ENCODE data around the gene FBXO10. TPM values are rescaled to one million over a fixed set of nuclear protein-coding genes. Genes with fewer than 3 reads are reported as not detected.

The FBXO10 gene
- total RNA-seq: 27.7 and 28.6 TPM in 2 replicates

DNA sequence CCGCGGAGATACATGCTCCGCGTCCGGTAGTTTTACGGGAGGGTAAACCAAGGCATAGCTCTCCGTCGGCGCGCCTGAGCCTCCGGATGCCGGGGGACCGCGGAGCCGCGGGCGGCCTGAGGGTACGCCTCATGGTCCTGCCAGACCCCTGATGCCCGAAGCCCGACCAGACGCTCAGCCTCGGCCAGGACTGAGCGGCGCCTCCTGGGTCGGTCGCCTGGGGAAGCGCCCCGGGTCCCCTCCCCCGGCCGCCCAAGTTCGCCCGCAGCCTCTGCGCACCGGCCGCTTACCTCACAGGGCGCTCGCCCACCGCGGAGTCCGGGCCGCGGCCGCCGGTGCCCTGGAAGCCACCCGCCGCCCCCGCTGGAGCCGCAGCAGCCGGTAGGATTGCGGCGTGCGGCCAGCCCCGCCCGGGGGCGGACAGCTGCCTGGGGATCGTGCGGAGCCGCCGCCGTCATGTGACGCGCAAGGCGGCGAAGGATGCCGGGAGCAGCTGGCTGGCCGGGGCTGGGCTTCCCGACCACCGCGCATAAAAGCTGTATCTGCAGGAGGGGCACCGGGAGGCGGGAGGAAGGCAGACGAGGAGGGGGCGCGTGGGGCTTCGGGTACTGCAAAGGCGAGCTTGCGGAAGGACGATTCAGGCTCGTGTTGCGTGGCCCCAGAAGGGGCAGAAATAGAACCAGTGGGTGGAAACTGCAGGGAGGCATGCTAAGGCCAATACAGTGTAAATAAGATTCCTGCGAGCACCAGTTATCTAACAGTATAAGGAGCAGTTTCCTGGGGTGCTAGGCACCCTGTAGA is at the start of gene FBXO10:
Gene FBXO10 (minus strand): TSS at position 460 of the 801 bp plus-strand sequence. CDS start 34,612 bp downstream, outside the sequence.
- Histone ChIP-seq H3K27me3 (ENCODE audit: insufficient read depth, low read length) (no peaks in the 10 kb centered on the region), H3K4me1 (ENCODE audit: insufficient read depth, low read length) (peaks cover 25% of the 10 kb centered on the region), H3K4me2 (ENCODE audit: insufficient read depth, low read length) (peak within 1 kb of the TSS; percentile 90), H3K9me3 (ENCODE audit: low read depth, low read length) (no peaks in the 10 kb centered on the region), H3K27ac (ENCODE audit: low read depth, low read length) (peak within 1 kb of the TSS; percentile 81), H4K20me1 (ENCODE audit: insufficient read depth, low read length) (peaks cover 8% of the 10 kb centered on the region), H3K79me2 (ENCODE audit: insufficient read depth, low read length) (peaks cover 44% of the 10 kb centered on the region), H2AFZ (ENCODE audit: low read length) (peak within 1 kb of the TSS; percentile 78), H3K36me3 (ENCODE audit: insufficient read depth, low read length) (peaks cover 6% of the 10 kb centered on the region), H3K4me3 (ENCODE audit: insufficient read depth, low read length) (peak within 1 kb of the TSS; percentile 80)
- DNase-seq (ENCODE audit: insufficient read length, low spot score, missing footprints): peak; percentile 94
- TF ChIP-seq CTCF (IDR thresholded peaks at IDR 0.05; ENCODE audit: extremely low read depth, low read depth, low read length): no peak

DNA sequence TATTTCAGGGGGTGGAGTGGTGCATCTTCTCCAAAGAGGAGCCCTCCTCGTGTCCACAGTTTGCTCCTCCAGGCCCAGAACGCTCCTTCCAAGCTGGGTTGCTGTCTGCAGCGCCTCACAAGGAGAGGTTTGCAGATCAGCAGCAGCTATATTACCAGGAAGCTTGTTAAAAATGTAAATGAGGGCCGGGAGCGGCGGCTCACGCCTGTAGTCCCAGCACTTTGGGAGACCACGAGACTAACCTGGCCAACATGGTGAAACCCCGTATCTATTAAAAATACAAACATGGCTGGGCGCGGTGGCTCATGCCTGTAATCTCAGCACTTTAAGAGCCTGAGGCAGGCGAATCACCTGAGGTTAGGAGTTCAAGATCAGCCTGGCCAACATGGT is 49.6 kb upstream of the FBXO10 start:
- Histone ChIP-seq H3K27me3 (ENCODE audit: insufficient read depth, low read length) (peaks cover 10% of the 10 kb centered on the region), H4K20me1 (ENCODE audit: insufficient read depth, low read length) (no peaks in the 10 kb centered on the region), H3K4me1 (ENCODE audit: insufficient read depth, low read length) (no peaks in the 10 kb centered on the region), H3K9me3 (ENCODE audit: low read depth, low read length) (no peaks in the 10 kb centered on the region), H3K27ac (ENCODE audit: low read depth, low read length) (no peak overlapping the region), H2AFZ (ENCODE audit: low read length) (no peak overlapping the region), H3K4me3 (ENCODE audit: insufficient read depth, low read length) (no peak overlapping the region), H3K4me2 (ENCODE audit: insufficient read depth, low read length) (no peak overlapping the region), H3K79me2 (ENCODE audit: insufficient read depth, low read length) (no peaks in the 10 kb centered on the region), H3K36me3 (ENCODE audit: insufficient read depth, low read length) (no peaks in the 10 kb centered on the region)
- no peak for TF ChIP-seq CTCF (IDR thresholded peaks at IDR 0.05; ENCODE audit: extremely low read depth, low read depth, low read length)
- DNase-seq (ENCODE audit: insufficient read length, low spot score, missing footprints): no peak

GRCh38 chr9:37625036-37625757 is 49.0 kb upstream of the FBXO10 start:
- H4K20me1 ChIP-seq (ENCODE audit: insufficient read depth, low read length): no peaks in the 10 kb centered on the region
- H3K9me3 ChIP-seq (ENCODE audit: low read depth, low read length): no peaks in the 10 kb centered on the region
- H3K36me3 ChIP-seq (ENCODE audit: insufficient read depth, low read length): no peaks in the 10 kb centered on the region
- H3K4me3 ChIP-seq (ENCODE audit: insufficient read depth, low read length): no peak overlapping the region
- DNase-seq (ENCODE audit: insufficient read length, low spot score, missing footprints): no peak
- H3K27ac ChIP-seq (ENCODE audit: low read depth, low read length): no peak overlapping the region
- H3K27me3 ChIP-seq (ENCODE audit: insufficient read depth, low read length): peaks cover 10% of the 10 kb centered on the region
- TF ChIP-seq CTCF (IDR thresholded peaks at IDR 0.05; ENCODE audit: extremely low read depth, low read depth, low read length): no peak
- no peaks in the 10 kb centered on the region for H3K79me2 ChIP-seq (ENCODE audit: insufficient read depth, low read length)
- no peak overlapping the region for H3K4me2 ChIP-seq (ENCODE audit: insufficient read depth, low read length)
- no peaks in the 10 kb centered on the region for H3K4me1 ChIP-seq (ENCODE audit: insufficient read depth, low read length)
- H2AFZ ChIP-seq (ENCODE audit: low read length): no peak overlapping the region

GRCh38 chr9:37624073-37624472 is 47.9 kb upstream of the FBXO10 start:
- DNase-seq (ENCODE audit: insufficient read length, low spot score, missing footprints): no peak
- H3K4me2 ChIP-seq (ENCODE audit: insufficient read depth, low read length): no peak overlapping the region
- H2AFZ ChIP-seq (ENCODE audit: low read length): no peak overlapping the region
- H4K20me1 ChIP-seq (ENCODE audit: insufficient read depth, low read length): no peaks in the 10 kb centered on the region
- no peak overlapping the region for H3K4me3 ChIP-seq (ENCODE audit: insufficient read depth, low read length)
- no peaks in the 10 kb centered on the region for H3K79me2 ChIP-seq (ENCODE audit: insufficient read depth, low read length)
- peaks cover 10% of the 10 kb centered on the region for H3K27me3 ChIP-seq (ENCODE audit: insufficient read depth, low read length)
- no peaks in the 10 kb centered on the region for H3K36me3 ChIP-seq (ENCODE audit: insufficient read depth, low read length)
- no peaks in the 10 kb centered on the region for H3K9me3 ChIP-seq (ENCODE audit: low read depth, low read length)
- TF ChIP-seq CTCF (IDR thresholded peaks at IDR 0.05; ENCODE audit: extremely low read depth, low read depth, low read length): no peak
- no peak overlapping the region for H3K27ac ChIP-seq (ENCODE audit: low read depth, low read length)
- peaks cover 2% of the 10 kb centered on the region for H3K4me1 ChIP-seq (ENCODE audit: insufficient read depth, low read length)
